ENCODE results near the gene PHOX2A.

The PHOX2A gene

GRCh38 chr11:72225411-72225951 lies 18.5 kb downstream of the PHOX2A start:
- no peak for DNase-seq (ENCODE audit: low read depth)
- peak overlapping the region; percentile 91 for H3K4me3 ChIP-seq (ENCODE audit: low read length)
- TF ChIP-seq CTCF (conservative IDR thresholded peaks at IDR 0.05; ENCODE audit: low read depth, low read length), result no peak

- TF ChIP-seq CTCF (conservative IDR thresholded peaks at IDR 0.05; ENCODE audit: low read depth, low read length), result no peak
- no peak for DNase-seq (ENCODE audit: low read depth)
Observed at GRCh38 chr11:72224564-72225410, 19.2 kb downstream of the PHOX2A start, which contains the start of gene INPPL1. Gene INPPL1 (plus strand): TSS chr11:72224767. CDS start chr11:72224985, 218 bp downstream.

GRCh38 chr11:72223615-72224563 lies 20.1 kb downstream of the PHOX2A start:
- DNase-seq (ENCODE audit: low read depth), result no peak
- peak overlapping the region; percentile 91 for H3K4me3 ChIP-seq (ENCODE audit: low read length)
- TF ChIP-seq CTCF (conservative IDR thresholded peaks at IDR 0.05; ENCODE audit: low read depth, low read length), result no peak

More at GRCh38 chr11:72224564-72225410, 19.2 kb downstream of the PHOX2A start, which contains the start of gene INPPL1:
- peak within 1 kb of the TSS; percentile 91 for H3K4me3 ChIP-seq (ENCODE audit: low read length)

GRCh38 chr11:72222907-72223614 lies 20.9 kb downstream of the PHOX2A start:
- DNase-seq (ENCODE audit: low read depth), result peak; percentile 59
- peak; percentile 40 for TF ChIP-seq CTCF (conservative IDR thresholded peaks at IDR 0.05; ENCODE audit: low read depth, low read length)
- H3K4me3 ChIP-seq (ENCODE audit: low read length), result peak overlapping the region; percentile 91

- H3K4me3 ChIP-seq (ENCODE audit: low read length), result peak overlapping the region; percentile 91
- DNase-seq (ENCODE audit: low read depth), result no peak
- TF ChIP-seq CTCF (conservative IDR thresholded peaks at IDR 0.05; ENCODE audit: low read depth, low read length), result no peak
Observed at GRCh38 chr11:72222106-72222891, 21.7 kb downstream of the PHOX2A start.
